ENCODE data around the gene SGSM2.

DNA sequence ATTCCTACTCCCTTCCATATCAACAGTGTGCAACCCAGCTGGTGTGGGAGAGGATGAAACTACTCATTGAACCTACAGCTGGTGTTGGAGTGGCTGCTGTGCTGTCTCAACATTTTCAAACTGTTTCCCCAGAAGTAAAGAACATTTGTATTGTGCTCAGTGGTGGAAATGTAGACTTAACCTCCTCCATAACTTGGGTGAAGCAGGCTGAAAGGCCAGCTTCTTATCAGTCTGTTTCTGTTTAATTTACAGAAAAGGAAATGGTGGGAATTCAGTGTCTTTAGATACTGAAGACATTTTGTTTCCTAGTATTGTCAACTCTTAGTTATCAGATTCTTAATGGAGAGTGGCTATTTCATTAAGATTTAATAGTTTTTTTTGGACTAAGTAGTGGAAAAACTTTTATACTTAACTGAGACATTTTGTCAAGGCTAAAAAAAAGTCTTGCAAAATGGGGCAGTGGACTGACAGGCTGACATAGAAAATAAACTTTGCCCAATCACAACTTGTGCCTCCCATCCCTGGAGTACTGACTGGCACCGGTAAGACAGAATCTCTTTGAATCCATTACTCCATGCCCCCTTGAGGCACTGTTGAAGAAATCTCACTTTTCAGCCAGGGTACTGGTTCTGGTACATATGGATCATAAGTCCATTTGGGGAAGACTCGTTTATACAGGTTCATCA is 13.5 kb upstream of the SGSM2 start:
- TF ChIP-seq, protein P1, sequence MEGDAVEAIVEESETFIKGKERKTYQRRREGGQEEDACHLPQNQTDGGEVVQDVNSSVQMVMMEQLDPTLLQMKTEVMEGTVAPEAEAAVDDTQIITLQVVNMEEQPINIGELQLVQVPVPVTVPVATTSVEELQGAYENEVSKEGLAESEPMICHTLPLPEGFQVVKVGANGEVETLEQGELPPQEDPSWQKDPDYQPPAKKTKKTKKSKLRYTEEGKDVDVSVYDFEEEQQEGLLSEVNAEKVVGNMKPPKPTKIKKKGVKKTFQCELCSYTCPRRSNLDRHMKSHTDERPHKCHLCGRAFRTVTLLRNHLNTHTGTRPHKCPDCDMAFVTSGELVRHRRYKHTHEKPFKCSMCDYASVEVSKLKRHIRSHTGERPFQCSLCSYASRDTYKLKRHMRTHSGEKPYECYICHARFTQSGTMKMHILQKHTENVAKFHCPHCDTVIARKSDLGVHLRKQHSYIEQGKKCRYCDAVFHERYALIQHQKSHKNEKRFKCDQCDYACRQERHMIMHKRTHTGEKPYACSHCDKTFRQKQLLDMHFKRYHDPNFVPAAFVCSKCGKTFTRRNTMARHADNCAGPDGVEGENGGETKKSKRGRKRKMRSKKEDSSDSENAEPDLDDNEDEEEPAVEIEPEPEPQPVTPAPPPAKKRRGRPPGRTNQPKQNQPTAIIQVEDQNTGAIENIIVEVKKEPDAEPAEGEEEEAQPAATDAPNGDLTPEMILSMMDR (IDR thresholded peaks at IDR 0.05; ENCODE audit: insufficient read depth, low read length, poor library complexity, severe bottlenecking): no peak
- no peak for TF ChIP-seq EZH2phosphoT487 (conservative IDR thresholded peaks at IDR 0.05; ENCODE audit: low read length)
